ENCODE measurements around the gene SEC61A1.

SEC61A1 gene

GRCh38 chr3:128051837-128052594 is at the start of gene SEC61A1 (continued):
- TF ChIP-seq YY2 (tag by site-specific recombination; IDR thresholded peaks at IDR 0.05), result 0 out of 2 replicates have a peak, but pooled peaks have one; percentile 4
- TF ChIP-seq KLF10 (tag by site-specific recombination; IDR thresholded peaks at IDR 0.05), result peak; percentile 97
- TF ChIP-seq ZNF501 (tag by site-specific recombination; IDR thresholded peaks at IDR 0.05), result peak; percentile 37; the same call in 1 of the 2 replicates
- TF ChIP-seq PRDM6 (tag by site-specific recombination; IDR thresholded peaks at IDR 0.05), result no peak
- 0 out of 2 replicates have a peak, but pooled peaks have one; percentile 12 for TF ChIP-seq ZNF146 (tag by site-specific recombination; IDR thresholded peaks at IDR 0.05)
- TF ChIP-seq ZNF221 (tag by site-specific recombination; IDR thresholded peaks at IDR 0.05; ENCODE audit: borderline replicate concordance), result no peak
- peak; percentile 56; the same call in 1 of the 2 replicates for TF ChIP-seq ZSCAN30 (tag by site-specific recombination; IDR thresholded peaks at IDR 0.05)
- TF ChIP-seq ZNF530 (tag by site-specific recombination; IDR thresholded peaks at IDR 0.05; ENCODE audit: low read depth), result no peak
- TF ChIP-seq ZNF37A (tag by site-specific recombination; IDR thresholded peaks at IDR 0.05), result no peak
- no peak; the same call in 1 of the 2 replicates for TF ChIP-seq ZNF2 (tag by site-specific recombination; IDR thresholded peaks at IDR 0.05)
- peak; percentile 18; the same call in 1 of the 2 replicates for TF ChIP-seq ZNF629 (tag by site-specific recombination; IDR thresholded peaks at IDR 0.05)
- 0 out of 2 replicates have a peak, but pooled peaks have one; percentile 25 for TF ChIP-seq ZNF423 (tag by site-specific recombination; IDR thresholded peaks at IDR 0.05)
- TF ChIP-seq ZFP69B (tag by site-specific recombination; IDR thresholded peaks at IDR 0.05), result no peak
- TF ChIP-seq ZNF707 (tag by site-specific recombination; IDR thresholded peaks at IDR 0.05), result no peak
- TF ChIP-seq ZBTB21 (tag by site-specific recombination; IDR thresholded peaks at IDR 0.05), result no peak
- no peak for TF ChIP-seq ZEB2 (tag by site-specific recombination; IDR thresholded peaks at IDR 0.05)
- TF ChIP-seq ZNF571 (tag by site-specific recombination; IDR thresholded peaks at IDR 0.05), result no peak
- TF ChIP-seq PATZ1 (tag by site-specific recombination; IDR thresholded peaks at IDR 0.05), result no peak
- TF ChIP-seq ZNF580 (tag by site-specific recombination; IDR thresholded peaks at IDR 0.05), result no peak
- TF ChIP-seq ZBTB49 (tag by site-specific recombination; IDR thresholded peaks at IDR 0.05; ENCODE audit: low read depth), result no peak
- no peak for TF ChIP-seq RBAK (tag by site-specific recombination; IDR thresholded peaks at IDR 0.05)
- no peak for TF ChIP-seq ZNF155 (tag by site-specific recombination; IDR thresholded peaks at IDR 0.05)
- TF ChIP-seq ZNF335 (tag by site-specific recombination; conservative IDR thresholded peaks at IDR 0.05), result peak; percentile 75
- TF ChIP-seq ZBTB20 (tag by site-specific recombination; IDR thresholded peaks at IDR 0.05), result 0 out of 2 replicates have a peak, but pooled peaks have one; percentile 14
- 0 out of 2 replicates have a peak, but pooled peaks have one; percentile 16 for TF ChIP-seq ZNF692 (tag by site-specific recombination; IDR thresholded peaks at IDR 0.05)
- peak; percentile 33; the same call in 1 of the 2 replicates for TF ChIP-seq SP2 (tag by site-specific recombination; IDR thresholded peaks at IDR 0.05)
- TF ChIP-seq KLF1 (tag by site-specific recombination; IDR thresholded peaks at IDR 0.05), result 0 out of 2 replicates have a peak, but pooled peaks have one; percentile 9
